Measurements from ENCODE around the gene JPH2. TPM values are rescaled to one million over a fixed set of nuclear protein-coding genes. Genes with fewer than 3 reads are reported as not detected.

Gene JPH2
- total RNA-seq (2014; rRNA removed; shearing (Covaris generic)) = 0.08 and 0.60 TPM in 2 replicates

GRCh38 chr20:44187054-44187771, at the start of gene JPH2:
Gene JPH2 (minus strand): TSS chr20:44187188. CDS start chr20:44186705, 483 bp downstream.

GRCh38 chr20:44210406-44211176, 23.6 kb upstream of the JPH2 start, which contains the start of gene OSER1:
Gene OSER1 (minus strand): TSS chr20:44210771. CDS start chr20:44206957, 3,814 bp downstream.

Other genes starting within 250 kb of the JPH2 start
- gene OSER1, start 23.6 kb upstream of the JPH2 start, total RNA-seq (2014; rRNA removed; shearing (Covaris generic)) = 46.4 and 46.5 TPM in 2 replicates
- gene GDAP1L1, start 60.1 kb upstream of the JPH2 start, total RNA-seq (2014; rRNA removed; shearing (Covaris generic)) = 0.48 TPM in 1 of 2 replicates, not detected in the other
- 7.8 and 9.3 TPM in 2 replicates for gene FITM2, start 124.0 kb upstream of the JPH2 start, total RNA-seq (2014; rRNA removed; shearing (Covaris generic))
- gene R3HDML, start 149.9 kb upstream of the JPH2 start, total RNA-seq (2014; rRNA removed; shearing (Covaris generic)) = not detected in 2 replicates
- not detected in 2 replicates for gene HNF4A, start 168.5 kb upstream of the JPH2 start, total RNA-seq (2014; rRNA removed; shearing (Covaris generic))